Left ventricle myocardium inferior (tissue), 1 donor: Measurements from ENCODE around the gene MEDAG. TPM values are rescaled to one million over a fixed set of nuclear protein-coding genes. Genes with fewer than 3 reads are reported as not detected.
A peak's percentile ranks its signal among the peaks of the same experiment; 100 is the strongest.

ENCODE experiments used
- DNase-seq: peaks from one replicate; pipeline ENCODE4 v3.0.0-alpha.2; 2020
- H3K27ac ChIP-seq: fragments of 200-600 bp; replicated peaks from 2 replicates; pipeline ENCODE4 v1.8.0; 2021
- H3K27me3 ChIP-seq: fragments of 200-600 bp; 2 replicates; pipeline ENCODE4 v1.8.0; 2021; ENCODE audit warnings: low read depth
- H3K36me3 ChIP-seq: fragments of 200-600 bp; 2 replicates; pipeline ENCODE4 v1.8.0; 2021
- H3K4me1 ChIP-seq: fragments of 200-600 bp; 2 replicates; pipeline ENCODE4 v1.8.0; 2021
- H3K4me3 ChIP-seq: fragments of 200-600 bp; 2 replicates; pipeline ENCODE4 v1.8.0; 2021; ENCODE audit warnings: mild to moderate bottlenecking, moderate library complexity
- H3K9me3 ChIP-seq: fragments of 200-600 bp; replicated peaks from 2 replicates; pipeline ENCODE4 v1.8.0; 2021
- CTCF ChIP-seq: fragments of 200-600 bp; IDR thresholded peaks from 2 replicates; pipeline ENCODE4 v1.8.0; 2021; ENCODE audit warnings: antibody characterized with exemption, mild to moderate bottlenecking, borderline replicate concordance
- intact Hi-C: fragments of 100-400 bp; cut with micrococcal nuclease; formaldehyde crosslinking; loops from one replicate; pipeline ENCODE4 v1.11.0; 2022
- total RNA-seq: library from RNA; stranded (reverse); fragmentation: NEBNext Ultra II Directional; extraction: Animal tissue kit (Norgen Biotek cat#: 25700); gene quantifications from one replicate; pipeline ENCODE4 v1.2.1, GENCODE V29; 2021
- donor health status: DM: no; HTN: yes; CAD: no; lungs with severe emphysema.

MEDAG gene
- total RNA-seq, 1 donor from 2014 or later, result 5.9 TPM

- intact Hi-C loops, result no loop called here
- peaks cover 34% of the 10 kb centered on the region for H3K4me1 ChIP-seq
- no peak overlapping the region for H3K4me3 ChIP-seq
- H3K9me3 ChIP-seq, result no peaks in the 10 kb centered on the region
- no peaks in the 10 kb centered on the region for H3K36me3 ChIP-seq
- peak; percentile 74 for DNase-seq
- TF ChIP-seq CTCF, result peak; percentile 95
- no peaks in the 10 kb centered on the region for H3K27me3 ChIP-seq
- peak overlapping the region; percentile 72 for H3K27ac ChIP-seq
Observed at GRCh38 chr13:30865123-30866049, 40.7 kb upstream of the MEDAG start.

- intact Hi-C loops, result no loop called here
- H3K27ac ChIP-seq, result no peak overlapping the region
- H3K4me1 ChIP-seq, result peaks cover 34% of the 10 kb centered on the region
- no peak for DNase-seq
- no peaks in the 10 kb centered on the region for H3K36me3 ChIP-seq
- no peak overlapping the region for H3K4me3 ChIP-seq
- no peaks in the 10 kb centered on the region for H3K27me3 ChIP-seq
- TF ChIP-seq CTCF, result no peak
- no peaks in the 10 kb centered on the region for H3K9me3 ChIP-seq
Observed at GRCh38 chr13:30866677-30867076, 39.4 kb upstream of the MEDAG start.

- no peak for DNase-seq
- Histone ChIP-seq H3K36me3 (no peaks in the 10 kb centered on the region), H3K9me3 (no peaks in the 10 kb centered on the region), H3K4me3 (no peak overlapping the region), H3K4me1 (peaks cover 34% of the 10 kb centered on the region), H3K27ac (no peak overlapping the region), H3K27me3 (no peaks in the 10 kb centered on the region)
- intact Hi-C loops, result no loop called here
- TF ChIP-seq CTCF, result no peak
Observed at GRCh38 chr13:30867089-30867669, 38.9 kb upstream of the MEDAG start.

- no peak for TF ChIP-seq CTCF
- Histone ChIP-seq H3K9me3 (no peaks in the 10 kb centered on the region), H3K4me3 (no peak overlapping the region), H3K27me3 (no peaks in the 10 kb centered on the region), H3K4me1 (peaks cover 31% of the 10 kb centered on the region), H3K36me3 (no peaks in the 10 kb centered on the region), H3K27ac (peak overlapping the region; percentile 73)
- DNase-seq, result no peak
- intact Hi-C loops, result no loop called here
Observed at GRCh38 chr13:30868799-30869470, 37.1 kb upstream of the MEDAG start.

- Histone ChIP-seq H3K36me3 (no peaks in the 10 kb centered on the region), H3K27me3 (no peaks in the 10 kb centered on the region), H3K9me3 (no peaks in the 10 kb centered on the region), H3K4me3 (no peak overlapping the region), H3K4me1 (peaks cover 28% of the 10 kb centered on the region), H3K27ac (peak overlapping the region; percentile 73)
- TF ChIP-seq CTCF, result no peak
- intact Hi-C loops, result no loop called here
- DNase-seq, result peak; percentile 43
Observed at GRCh38 chr13:30869491-30869890, 36.6 kb upstream of the MEDAG start.
